ENCODE measurements around the gene TEX53.

TEX53 gene

GRCh38 chr9:114657705-114658104 is at the start of gene TEX53:
TEX53 (minus strand) TSS chr9:114657805; CDS start chr9:114657774, 31 bp downstream.
- DNase-seq: no peak

DNA sequence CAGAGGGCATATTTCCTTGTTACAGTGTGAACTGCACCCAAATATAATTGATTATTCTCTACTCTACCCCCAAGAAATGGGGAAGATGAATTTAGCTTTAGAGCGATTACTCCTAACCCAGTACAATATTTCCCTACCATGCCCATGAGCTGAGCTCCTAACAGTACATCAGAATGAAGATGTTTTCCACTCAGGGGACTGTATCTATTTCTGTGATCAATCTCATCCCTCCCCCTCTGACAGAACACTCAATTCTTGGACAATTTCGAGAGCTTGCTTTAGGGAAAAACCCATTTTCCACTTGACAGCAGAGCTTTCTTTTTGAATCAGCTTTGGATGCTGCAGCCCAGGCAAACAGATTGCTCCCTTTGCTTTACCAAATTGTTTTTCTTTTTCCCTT is 49.1 kb upstream of the TEX53 start:
- DNase-seq: no peak

GRCh38 chr9:114701988-114702387 is 44.4 kb upstream of the TEX53 start:
- DNase-seq: no peak

- DNase-seq: peak; percentile 43
These were observed 40.3 kb upstream of the TEX53 start for GRCh38 chr9:114697951-114698351.

- peak; percentile 76 for DNase-seq
These were observed 39.4 kb upstream of the TEX53 start for GRCh38 chr9:114696814-114697544.

DNA sequence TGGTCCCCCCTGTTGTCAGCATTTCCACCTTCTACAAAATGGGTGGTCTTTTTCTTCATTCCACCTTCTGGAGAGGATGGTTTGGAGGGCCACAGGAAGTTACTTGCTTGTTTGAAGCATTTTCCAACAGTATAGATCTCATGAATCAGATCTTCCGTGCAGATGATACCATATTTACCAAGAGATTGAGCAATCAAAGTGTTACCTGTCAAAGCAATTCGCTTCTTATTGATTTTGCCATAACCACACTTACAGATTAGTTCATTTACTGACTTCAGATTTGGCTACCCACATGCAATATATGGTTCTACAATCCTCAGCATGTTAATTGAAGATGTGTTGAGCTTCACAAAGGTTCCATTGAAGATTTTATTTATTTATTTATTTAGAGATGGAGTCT is 38.3 kb upstream of the TEX53 start:
- no peak for DNase-seq

- DNase-seq: peak; percentile 25
These were observed 37.2 kb upstream of the TEX53 start for GRCh38 chr9:114694719-114695269.

GRCh38 chr9:114694146-114694545 is 36.5 kb upstream of the TEX53 start:
- no peak for DNase-seq

- no peak for DNase-seq
These were observed 35.7 kb upstream of the TEX53 start for GRCh38 chr9:114693248-114693855.

GRCh38 chr9:114691956-114692295 is 34.3 kb upstream of the TEX53 start:
- no peak for DNase-seq

DNA sequence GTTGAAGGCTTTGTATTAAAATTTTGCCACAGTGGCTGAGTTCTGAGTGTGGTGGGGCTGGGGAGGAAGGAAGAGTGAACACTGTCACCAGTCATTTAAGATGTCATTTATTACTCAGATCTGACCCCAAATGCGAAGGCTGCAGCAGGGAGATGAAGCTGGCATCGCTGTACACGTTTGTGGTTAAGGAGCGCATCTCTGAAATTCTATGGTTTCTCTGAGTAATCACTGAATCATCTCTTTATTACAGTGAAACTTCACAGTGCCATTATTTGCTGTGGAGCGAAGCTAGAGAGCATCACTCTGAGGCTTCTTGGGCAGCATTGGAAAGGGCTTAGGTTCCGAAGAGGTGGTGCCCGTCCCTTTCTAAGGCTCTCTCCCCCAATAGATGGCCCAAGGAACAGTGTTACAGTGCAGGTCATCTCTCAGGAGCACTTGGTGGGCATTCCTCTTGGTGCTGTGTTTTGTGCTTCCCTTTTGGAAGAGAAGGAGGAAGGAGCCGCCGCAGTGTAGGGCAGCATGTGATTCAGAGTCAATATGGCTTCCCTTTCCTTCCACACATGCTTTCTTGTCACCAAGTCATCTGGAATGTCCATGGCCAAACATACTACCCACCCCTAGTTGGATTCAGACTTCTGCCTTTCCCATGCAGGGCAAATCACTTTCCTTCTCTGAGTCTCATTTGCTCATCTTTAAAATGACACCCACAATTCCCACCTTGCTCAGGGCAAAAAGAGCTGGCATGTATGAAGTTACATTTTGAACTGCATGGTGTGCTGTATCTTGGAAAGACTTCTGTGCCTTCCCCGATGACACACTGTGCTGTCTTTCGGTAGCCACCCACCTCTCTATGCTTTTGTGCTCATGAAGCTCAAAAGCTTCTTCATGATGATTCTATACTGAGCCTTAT is 33.7 kb upstream of the TEX53 start:
- peak; percentile 79 for DNase-seq

DNA sequence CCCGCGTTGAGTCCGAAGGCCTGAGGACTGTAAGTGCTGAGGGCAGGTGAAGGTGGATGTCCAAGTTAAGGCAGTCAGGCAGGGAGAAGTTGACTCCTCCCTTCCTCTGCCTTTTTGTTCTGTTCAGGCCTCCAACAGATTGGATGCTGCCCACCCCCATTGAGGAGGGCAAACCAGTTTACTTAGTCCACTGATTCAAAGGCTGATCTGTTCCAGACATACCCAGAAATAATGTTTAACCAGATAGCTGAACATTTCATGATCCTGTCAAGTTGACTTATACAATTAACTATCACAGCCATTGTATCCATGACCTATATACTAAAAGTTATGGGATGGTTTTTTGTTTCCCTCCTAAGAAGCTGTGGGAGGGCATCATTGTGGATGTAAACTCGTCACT is 32.7 kb upstream of the TEX53 start:
- no peak for DNase-seq

DNA sequence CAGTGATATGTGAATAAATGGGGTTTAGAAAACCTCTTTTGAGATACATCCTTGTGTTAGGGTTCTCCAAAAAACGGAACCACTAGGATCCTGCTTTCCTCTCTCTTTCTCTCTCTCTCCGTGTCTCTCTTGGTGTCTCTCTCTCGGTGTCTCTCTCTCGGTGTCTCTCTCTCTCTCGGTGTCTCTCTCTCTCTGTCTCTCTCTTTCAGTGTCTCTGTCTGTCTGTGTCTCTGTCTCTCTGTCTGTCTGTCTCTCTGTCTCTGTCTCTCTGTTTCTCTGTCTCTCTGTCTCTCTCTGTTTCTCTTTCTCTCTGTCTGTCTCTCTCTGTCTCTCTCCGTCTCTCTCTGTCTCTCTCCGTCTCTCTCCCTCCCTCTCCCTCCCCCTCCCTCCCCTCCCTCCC is 32.2 kb upstream of the TEX53 start:
- no peak for DNase-seq

GRCh38 chr9:114688909-114689610 is 31.5 kb upstream of the TEX53 start:
- DNase-seq: no peak

GRCh38 chr9:114688379-114688778 is 30.8 kb upstream of the TEX53 start:
- DNase-seq: no peak

DNA sequence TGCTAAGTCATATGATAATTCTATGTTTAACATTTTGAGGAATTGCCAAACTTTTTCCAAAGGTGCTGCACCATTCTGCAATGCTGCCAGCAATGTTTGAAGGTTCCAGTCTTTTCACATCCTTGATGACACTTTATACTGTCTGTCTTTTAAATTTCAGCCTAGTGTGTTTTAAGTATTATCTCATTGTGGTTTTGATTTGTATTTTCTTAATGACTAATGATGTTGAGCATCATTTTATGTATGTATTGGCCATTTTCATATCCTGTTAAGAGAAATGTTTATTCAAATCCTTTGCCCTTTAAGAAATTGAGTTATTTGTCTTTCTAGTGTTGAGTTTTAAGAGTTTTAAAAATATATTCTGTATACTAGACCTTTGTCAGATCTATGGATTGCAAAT is 29.4 kb upstream of the TEX53 start:
- DNase-seq: no peak

- no peak for DNase-seq
These were observed 28.3 kb upstream of the TEX53 start for GRCh38 chr9:114685951-114686350.

DNA sequence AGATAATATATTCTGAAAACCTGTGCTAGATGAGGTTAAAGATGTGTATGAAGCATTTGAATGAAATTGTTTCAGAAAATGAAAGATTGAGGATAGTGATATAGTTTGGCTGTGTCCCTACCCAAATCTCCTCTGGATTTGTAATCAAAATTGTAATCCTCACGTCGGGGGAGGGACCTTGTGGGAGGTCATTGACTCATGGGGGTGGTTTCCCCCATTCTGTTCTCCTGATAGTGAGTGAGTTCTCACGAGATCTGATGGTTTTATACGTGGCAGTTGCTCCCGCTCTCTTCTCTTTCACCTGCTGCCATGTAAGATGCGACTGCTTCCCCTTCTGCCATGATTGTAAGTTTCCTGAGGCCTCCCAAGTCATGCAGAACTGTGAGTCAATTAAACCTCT is 26.4 kb upstream of the TEX53 start:
- peak; percentile 49 for DNase-seq

- DNase-seq: no peak
These were observed 25.2 kb upstream of the TEX53 start for GRCh38 chr9:114682846-114683245.

- peak; percentile 83 for DNase-seq
These were observed 24.2 kb upstream of the TEX53 start, which contains the start of gene TEX48 for GRCh38 chr9:114681594-114682332. TEX48 (minus strand) TSS chr9:114682192; CDS start chr9:114671723, 10,469 bp downstream.

GRCh38 chr9:114680259-114681001 is 22.8 kb upstream of the TEX53 start:
- DNase-seq: no peak
